K562 (cell line): ENCODE data around the gene DYSF. TPM values are rescaled to one million over a fixed set of nuclear protein-coding genes. Genes with fewer than 3 reads are reported as not detected.

ENCODE experiments used
- ATAC-seq: fragments of 200-7000 bp; cut with Tn5 transposase; 3 replicates; pipeline ENCODE4 v1.9.1; 2020; ENCODE audit warnings: moderate library complexity
- BruUV-seq: library from RNA; stranded (reverse); fragments of 400-500 nt; replicated peaks from 2 replicates; lab custom pipeline; 2021; lab: Mats Ljungman, UMichigan
- CTCF ChIA-PET: fragments of 300-600 bp; formaldehyde crosslinking; extraction: SDS; loops from one replicate; lab custom pipeline; 2021; ENCODE audit warnings: low intra/inter-chr PET ratio; lab: Yijun Ruan, JAX
- POLR2A ChIA-PET: fragments of 300-600, 350-650 bp; sonication (Branson Sonifier 250); formaldehyde crosslinking; extraction: SDS; loops from one replicate; lab custom pipeline; 2021; ENCODE audit warnings: antibody characterized with exemption, inconsistent platforms; lab: Yijun Ruan, JAX
- DNase-seq, 4 experiments: peaks; one replicate each; pipeline versions ENCODE4 v3.0.0 to v3.0.0-alpha.2; 2011 to 2018; ENCODE audit warnings: low spot score in 3 of 4, mixed read lengths in 3 of 4; ENCODE audit errors: extremely low read depth in 1 of 4
- FAIRE-seq: peaks from 2 replicates; lab custom pipeline; 2011; peaks lifted over from hg19 to GRCh38; lab: Jason Lieb, UNC
- H2AFZ ChIP-seq: 2 replicates; pipeline ENCODE4 v1.6.0; 2011; ENCODE audit warnings: low read depth, low read length, control low read depth, inconsistent platforms
- H3K27ac ChIP-seq: fragments of 200-600 bp; 3 replicates; pipeline ENCODE4 v1.8.0; 2011; ENCODE audit warnings: low read depth, mild to moderate bottlenecking, control low read depth, inconsistent platforms, low read length, moderate library complexity, mixed read lengths; ENCODE audit errors: extremely low read depth
- H3K27me3 ChIP-seq, 2 experiments: fragments of 300-600 bp in 1 of 2; 2 replicates in 1 of 2; 3 replicates in 1 of 2; pipeline versions ENCODE4 v1.6.0 to v1.8.0; 2011; ENCODE audit warnings: inconsistent platforms in 2 of 2, low read length in 2 of 2, mild to moderate bottlenecking in 1 of 2, mixed read lengths in 1 of 2, moderate library complexity in 1 of 2; ENCODE audit not compliant: control insufficient read depth in 2 of 2, insufficient read depth in 2 of 2
- H3K36me3 ChIP-seq: fragments of 300-600 bp; 3 replicates; pipeline ENCODE4 v1.8.0; 2011; ENCODE audit warnings: mild to moderate bottlenecking, low read length, inconsistent platforms; ENCODE audit not compliant: control insufficient read depth, insufficient read depth
- H3K4me1 ChIP-seq, 2 experiments: fragments of 200-600 bp in 1 of 2; replicated peaks in 1 of 2; 2 replicates in 1 of 2; 3 replicates in 1 of 2; pipeline versions ENCODE4 v1.5.1 to v1.8.0; 2011; ENCODE audit warnings: inconsistent platforms in 2 of 2, low read length in 2 of 2, mild to moderate bottlenecking in 1 of 2, mixed read lengths in 1 of 2, moderate library complexity in 1 of 2; ENCODE audit not compliant: control insufficient read depth in 2 of 2, insufficient read depth in 2 of 2
- H3K4me2 ChIP-seq: 2 replicates; pipeline ENCODE4 v1.6.1; 2011; ENCODE audit warnings: low read length, control low read depth, inconsistent platforms, mixed read lengths; ENCODE audit not compliant: insufficient read depth
- H3K4me3 ChIP-seq: fragments of 200-600 bp; sonication (generic), shearing (Covaris generic); 2 replicates; pipeline ENCODE4 v1.5.1; 2016; ENCODE audit warnings: control low read depth, inconsistent platforms
- H3K79me2 ChIP-seq: fragments of 200-600 bp; 3 replicates; pipeline ENCODE4 v1.8.0; 2011; ENCODE audit warnings: low read length, inconsistent platforms; ENCODE audit not compliant: control insufficient read depth, insufficient read depth
- H3K9ac ChIP-seq, 2 experiments: 2 replicates each; pipeline versions ENCODE4 v1.6.0 to v1.6.1; 2011; ENCODE audit warnings: low read depth in 2 of 2, low read length in 2 of 2, control low read depth in 1 of 2, inconsistent platforms in 1 of 2, mild to moderate bottlenecking in 1 of 2, mixed read lengths in 1 of 2; ENCODE audit not compliant: insufficient read depth in 1 of 2
- H3K9me1 ChIP-seq: one replicate; pipeline ENCODE4 v1.6.0; 2011; ENCODE audit warnings: inconsistent platforms, mild to moderate bottlenecking, low read length, moderate library complexity; ENCODE audit not compliant: control insufficient read depth, insufficient read depth
- H3K9me3 ChIP-seq: replicated peaks from 2 replicates; pipeline ENCODE4 v1.5.1; 2011; ENCODE audit warnings: low read depth, low read length, inconsistent platforms; ENCODE audit not compliant: control insufficient read depth, insufficient read depth
- H4K20me1 ChIP-seq: replicated peaks from 2 replicates; pipeline ENCODE4 v1.6.1; 2011; ENCODE audit warnings: low read length, inconsistent platforms, mixed read lengths; ENCODE audit not compliant: control insufficient read depth, insufficient read depth
- ZBTB9 ChIP-seq: fragments of 450-650 bp; formaldehyde crosslinking; IDR thresholded peaks from 2 replicates; pipeline ENCODE4 v1.4.0; 2020; ENCODE audit warnings: mild to moderate bottlenecking, moderate library complexity
- ZKSCAN8 ChIP-seq: fragments of 200-800 bp; sonication (Bioruptor generic); IDR thresholded peaks from 2 replicates; pipeline ENCODE4 v1.6.1; 2016; ENCODE audit warnings: missing genetic modification characterization, missing compliant biosample characterization
- ZNF143 ChIP-seq: sonication (generic); formaldehyde crosslinking; IDR thresholded peaks from 2 replicates; pipeline ENCODE4 v1.9.0; 2022; ENCODE audit warnings: mild to moderate bottlenecking, missing genetic modification reagents
- ZNF644 ChIP-seq: fragments of 200-800 bp; sonication (Bioruptor generic); IDR thresholded peaks from 2 replicates; pipeline ENCODE4 v1.6.1; 2016; ENCODE audit warnings: low read depth, missing genetic modification characterization, missing compliant biosample characterization
- WGBS: fragments of 100-300 bp; shearing (Covaris generic); methylation state at CpG from one replicate; pipeline ENCODE4 v1.1.6; 2016; ENCODE audit warnings: low coverage, mixed read lengths; ENCODE audit not compliant: insufficient coverage; ENCODE audit errors: missing lambda C conversion rate; 5-methylcytosine and 5-hydroxymethylcytosine counted together
- in situ Hi-C: fragments of 300-500 bp; cut with MboI; formaldehyde crosslinking; loops from 4 replicates; pipeline ENCODE4 v1.15.0; 2018; ENCODE audit warnings: inconsistent platforms, mixed read lengths
- intact Hi-C: fragments of 100-400 bp; cut with micrococcal nuclease; formaldehyde crosslinking; loops from 2 replicates; pipeline ENCODE4 v1.14.2; 2022
- polyA plus RNA-seq, 8 experiments: library from polyadenylated mRNA; depleted of rRNA in 4 of 8; stranded (reverse) in 5 of 8; unstranded in 3 of 8; fragments of >200 nt; fragmentation: Nextera tagmentation in 2 of 8; fragmentation: Illumina TruSeq in 1 of 8; extraction: Ambion mirVana in 2 of 8; extraction: Trizol in 1 of 8; gene quantifications; 2 replicates each; pipeline versions ENCODE4 v1.2.1 to v1.2.3, GENCODE V29; 2011 to 2014; ENCODE audit warnings: inconsistent platforms in 1 of 8, missing spikeins in 1 of 8
- total RNA-seq, 7 experiments: library from RNA; depleted of rRNA in 6 of 7; stranded (reverse); fragments of >200 nt in 6 of 7; fragmentation: Illumina TruSeq in 2 of 7; extraction: Trizol in 2 of 7; gene quantifications; 2 replicates each; pipeline versions ENCODE4 v1.2.1 to v1.2.3, GENCODE V29; 2011 to 2021; ENCODE audit warnings: low replicate concordance in 1 of 7
- TF ChIP-seq, protein P1 (sequence below), 2 experiments: fragments of 450-650 bp in 1 of 2; sonication (generic) in 1 of 2; formaldehyde crosslinking in 1 of 2; IDR thresholded peaks; 2 replicates each; pipeline versions ENCODE4 v1.7.1 to v1.9.0; 2016 to 2022; ENCODE audit warnings: inconsistent platforms in 1 of 2, mild to moderate bottlenecking in 1 of 2, missing genetic modification reagents in 1 of 2

Gene DYSF
- total and polyA plus RNA-seq, 9 of the 15 experiments (the other 6 are each of a cell fraction or from before 2014, with no cell fraction given): 0.01 to 0.80 (median 0.29) TPM

- FAIRE-seq (no peak), DNase-seq (no peak), ATAC-seq (no peak)
- peaks cover 8 to 11% of the 10 kb centered on the region in 2 experiments; a peak in 4 of 5 replicates for H3K27me3 ChIP-seq
- in situ Hi-C loops (no loop called here), intact Hi-C loops (no loop called here)
- H3K4me2 ChIP-seq: no peak overlapping the region
- BruUV-seq: no TSS peak
- H3K36me3 ChIP-seq: no peaks in the 10 kb centered on the region
- no peak overlapping the region for H3K4me3 ChIP-seq
- H3K9me3 ChIP-seq: no peaks in the 10 kb centered on the region
- no peaks in the 10 kb centered on the region for H3K4me1 ChIP-seq
- H2AFZ ChIP-seq: no peak overlapping the region
- no peaks in the 10 kb centered on the region for H3K9me1 ChIP-seq
- no peak overlapping the region for H3K27ac ChIP-seq
- WGBS: 3% methylated on average over 3 of the region's 3 CpGs
- CTCF ChIA-PET: no interaction called here
- TF ChIP-seq, protein P1, sequence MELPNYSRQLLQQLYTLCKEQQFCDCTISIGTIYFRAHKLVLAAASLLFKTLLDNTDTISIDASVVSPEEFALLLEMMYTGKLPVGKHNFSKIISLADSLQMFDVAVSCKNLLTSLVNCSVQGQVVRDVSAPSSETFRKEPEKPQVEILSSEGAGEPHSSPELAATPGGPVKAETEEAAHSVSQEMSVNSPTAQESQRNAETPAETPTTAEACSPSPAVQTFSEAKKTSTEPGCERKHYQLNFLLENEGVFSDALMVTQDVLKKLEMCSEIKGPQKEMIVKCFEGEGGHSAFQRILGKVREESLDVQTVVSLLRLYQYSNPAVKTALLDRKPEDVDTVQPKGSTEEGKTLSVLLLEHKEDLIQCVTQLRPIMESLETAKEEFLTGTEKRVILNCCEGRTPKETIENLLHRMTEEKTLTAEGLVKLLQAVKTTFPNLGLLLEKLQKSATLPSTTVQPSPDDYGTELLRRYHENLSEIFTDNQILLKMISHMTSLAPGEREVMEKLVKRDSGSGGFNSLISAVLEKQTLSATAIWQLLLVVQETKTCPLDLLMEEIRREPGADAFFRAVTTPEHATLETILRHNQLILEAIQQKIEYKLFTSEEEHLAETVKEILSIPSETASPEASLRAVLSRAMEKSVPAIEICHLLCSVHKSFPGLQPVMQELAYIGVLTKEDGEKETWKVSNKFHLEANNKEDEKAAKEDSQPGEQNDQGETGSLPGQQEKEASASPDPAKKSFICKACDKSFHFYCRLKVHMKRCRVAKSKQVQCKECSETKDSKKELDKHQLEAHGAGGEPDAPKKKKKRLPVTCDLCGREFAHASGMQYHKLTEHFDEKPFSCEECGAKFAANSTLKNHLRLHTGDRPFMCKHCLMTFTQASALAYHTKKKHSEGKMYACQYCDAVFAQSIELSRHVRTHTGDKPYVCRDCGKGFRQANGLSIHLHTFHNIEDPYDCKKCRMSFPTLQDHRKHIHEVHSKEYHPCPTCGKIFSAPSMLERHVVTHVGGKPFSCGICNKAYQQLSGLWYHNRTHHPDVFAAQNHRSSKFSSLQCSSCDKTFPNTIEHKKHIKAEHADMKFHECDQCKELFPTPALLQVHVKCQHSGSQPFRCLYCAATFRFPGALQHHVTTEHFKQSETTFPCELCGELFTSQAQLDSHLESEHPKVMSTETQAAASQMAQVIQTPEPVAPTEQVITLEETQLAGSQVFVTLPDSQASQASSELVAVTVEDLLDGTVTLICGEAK (IDR thresholded peaks at IDR 0.05): no peak
- TF ChIP-seq, protein P1 (CRISPR knock-in tag; IDR thresholded peaks at IDR 0.05): no peak
- TF ChIP-seq ZNF644 (tag): no peak
- TF ChIP-seq ZBTB9 (CRISPR knock-in tag): no peak
- no peak for TF ChIP-seq ZNF143 (CRISPR knock-in tag)
- no peak for TF ChIP-seq ZKSCAN8 (CRISPR knock-in tag)
- POLR2A ChIA-PET: no interaction called here
- H3K9ac ChIP-seq: no peak overlapping the region
- no peaks in the 10 kb centered on the region for H3K79me2 ChIP-seq
- no peaks in the 10 kb centered on the region for H4K20me1 ChIP-seq
Measured at GRCh38 chr2:71633086-71633485, 179.7 kb downstream of the DYSF start.
